Cardiac fibroblast (primary cell): ENCODE results near the gene HECTD3.

Experiments used
- DNase-seq, 2 donors: peaks; one replicate each; pipeline versions ENCODE4 v3.0.0 to v3.0.0-alpha.2; 2010; ENCODE audit warnings: low read depth in 2 of 2
- H3K4me3 ChIP-seq, 2 donors: replicated peaks in 1 of 2; 1 replicate in 1 of 2; 2 replicates in 1 of 2; pipeline ENCODE4 v1.5.1; 2011; ENCODE audit warnings: low read depth in 2 of 2, low read length in 2 of 2, mild to moderate bottlenecking in 2 of 2, moderate library complexity in 1 of 2
- CTCF ChIP-seq: IDR thresholded peaks from one replicate; pipeline ENCODE4 v1.5.1; 2011; ENCODE audit warnings: low read depth, mild to moderate bottlenecking, low read length, inconsistent platforms

Gene HECTD3

DNA sequence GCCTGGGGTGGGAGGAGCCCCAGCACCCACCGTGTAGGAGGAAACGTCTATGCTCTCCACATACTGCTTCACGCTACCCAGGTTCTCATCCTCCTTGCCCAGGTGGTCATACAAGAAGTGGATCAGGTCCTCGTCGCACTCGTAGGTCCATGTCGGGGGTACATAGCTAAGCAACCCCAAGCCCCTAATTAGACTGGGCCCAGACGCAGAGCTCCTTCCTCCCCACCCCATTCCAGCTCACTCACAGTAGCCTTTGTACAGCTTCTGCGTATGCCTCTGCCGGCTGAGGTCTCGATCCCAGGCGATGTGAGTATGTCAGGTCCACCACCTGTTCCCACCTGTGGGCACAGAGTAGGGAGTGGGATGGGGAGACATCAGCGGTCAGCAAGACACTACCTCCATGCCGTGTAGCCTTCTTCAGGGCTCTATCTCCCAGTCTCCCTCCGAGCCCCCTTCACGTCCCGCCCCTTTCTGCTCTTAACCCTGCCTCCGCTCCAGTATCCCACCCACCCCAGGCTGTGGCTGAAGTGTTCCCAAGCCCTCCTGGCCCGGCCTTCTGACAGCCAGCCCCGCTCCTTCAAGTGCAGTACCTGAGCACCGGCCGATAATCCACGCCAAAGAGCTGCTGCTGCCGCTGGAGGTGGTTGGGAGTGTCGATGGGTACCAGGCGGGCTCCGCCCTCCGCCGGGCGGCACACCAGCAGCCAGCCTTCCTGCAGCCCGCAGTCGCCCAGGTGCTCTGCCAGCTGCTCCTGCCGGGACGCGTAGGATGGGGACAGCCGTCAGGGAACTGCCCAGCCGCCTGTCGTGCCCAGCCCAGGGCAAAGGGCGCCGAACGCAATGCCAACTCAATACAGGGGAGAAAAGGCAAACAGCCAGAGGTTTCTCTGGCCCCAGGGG is 919 bp downstream of the HECTD3 start:
- H3K4me3 ChIP-seq: peak overlapping the region; percentile 76 to 100
- TF ChIP-seq CTCF: no peak
- no peak for DNase-seq

DNA sequence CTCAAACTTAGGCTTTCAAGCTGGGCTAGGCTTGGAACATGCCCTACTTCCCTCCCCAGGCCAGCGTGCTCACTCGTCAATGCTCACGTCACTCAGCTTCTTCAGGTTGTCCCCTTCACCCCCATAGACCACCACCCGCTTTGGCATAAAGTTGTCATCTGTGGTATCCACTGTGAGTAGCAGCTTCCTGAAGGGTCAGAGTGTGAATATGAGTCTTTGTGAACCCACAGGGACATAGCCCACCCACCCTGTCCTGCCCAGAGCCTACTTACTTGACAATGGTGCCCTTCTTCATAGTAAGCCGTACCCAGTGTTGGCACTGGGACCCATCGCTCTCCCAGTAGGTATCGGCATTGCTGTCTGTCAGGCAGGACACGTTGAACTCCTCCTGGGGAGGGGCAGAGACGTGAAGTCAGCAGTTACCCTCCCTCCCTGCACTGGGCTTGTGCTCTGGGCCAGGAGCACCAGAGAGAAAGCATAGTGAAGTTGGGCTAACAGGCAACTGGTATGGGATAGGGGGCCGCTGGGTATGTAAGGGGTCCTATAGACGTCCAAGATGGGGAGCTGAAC is 1.7 kb downstream of the HECTD3 start:
- no peak for TF ChIP-seq CTCF
- H3K4me3 ChIP-seq: peak overlapping the region; percentile 76 to 100
- DNase-seq: no peak

GRCh38 chr1:45008516-45008915 is 2.6 kb downstream of the HECTD3 start:
- no peak for TF ChIP-seq CTCF
- no peak for DNase-seq

DNA sequence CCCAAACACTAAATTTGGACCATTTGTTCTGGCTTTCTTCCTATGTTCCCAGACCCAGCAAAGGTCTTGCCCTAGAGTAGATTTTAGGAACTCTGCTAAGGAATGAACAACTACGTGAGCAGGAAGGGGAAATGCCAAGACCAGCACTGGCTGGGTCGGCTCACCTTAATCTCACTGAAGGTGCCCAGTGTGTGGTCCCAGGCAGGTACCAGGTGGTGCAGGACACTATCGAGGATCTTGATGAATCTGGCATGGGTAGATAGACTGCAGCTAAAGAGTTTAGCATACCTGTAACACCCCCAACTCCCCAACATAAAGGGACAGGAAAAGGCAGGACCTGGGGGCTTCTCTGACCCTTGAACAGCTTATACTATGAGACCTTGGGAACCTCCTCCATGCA is 3.0 kb downstream of the HECTD3 start:
- DNase-seq: no peak
- TF ChIP-seq CTCF: no peak
- H3K4me3 ChIP-seq: no peak overlapping the region

More at GRCh38 chr1:45008516-45008915, 2.6 kb downstream of the HECTD3 start:
- no peak overlapping the region for H3K4me3 ChIP-seq

DNA sequence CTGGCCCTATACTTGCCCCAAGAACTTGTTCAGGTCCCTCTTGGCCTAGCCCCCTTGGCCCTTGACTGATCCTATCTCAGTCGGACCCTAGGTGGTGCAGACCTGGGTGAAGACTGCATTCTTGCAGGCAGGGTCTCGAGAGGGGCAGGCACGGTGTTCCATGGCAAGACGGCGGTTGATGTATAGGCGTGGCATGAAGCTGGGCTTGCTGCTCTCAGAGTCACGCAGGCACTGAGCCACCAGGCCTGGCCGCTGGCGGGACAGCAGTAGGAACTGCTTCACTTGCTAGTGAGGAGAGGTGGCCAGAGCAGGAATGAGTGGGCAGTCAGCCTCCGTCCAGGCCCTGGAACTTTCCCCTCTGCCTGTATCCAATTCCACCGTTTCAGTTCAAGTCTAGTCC is 3.8 kb downstream of the HECTD3 start:
- no peak for DNase-seq
- no peak for TF ChIP-seq CTCF
- no peak overlapping the region for H3K4me3 ChIP-seq

GRCh38 chr1:45005761-45006160 is 5.4 kb downstream of the HECTD3 start:
- TF ChIP-seq CTCF: no peak
- no peak overlapping the region for H3K4me3 ChIP-seq
- no peak for DNase-seq
